Measurements from ENCODE around the gene IQSEC1. TPM values are rescaled to one million over a fixed set of nuclear protein-coding genes. Genes with fewer than 3 reads are reported as not detected.

The IQSEC1 gene
- total RNA-seq, 3 donors from 2014 or later, result 17.1 to 24.8 (median 19.4) TPM

- peaks cover 1% of the 10 kb centered on the region for H3K4me1 Mint-ChIP-seq (ENCODE audit: low read depth)
- no peak for DNase-seq
- no peak overlapping the region for H3K4me3 Mint-ChIP-seq
- peaks cover 19% of the 10 kb centered on the region for H3K36me3 Mint-ChIP-seq (ENCODE audit: insufficient read depth)
- no peaks in the 10 kb centered on the region for H3K9me3 Mint-ChIP-seq
- no peaks in the 10 kb centered on the region for H3K27me3 Mint-ChIP-seq (ENCODE audit: low read depth)
- ATAC-seq, result no peak
Observed at GRCh38 chr3:12910356-12911099, 162.7 kb downstream of the IQSEC1 start.

- no peak overlapping the region for H3K4me3 Mint-ChIP-seq
- peaks cover 20% of the 10 kb centered on the region for H3K36me3 Mint-ChIP-seq (ENCODE audit: insufficient read depth)
- no peak for DNase-seq
- H3K4me1 Mint-ChIP-seq (ENCODE audit: low read depth), result no peaks in the 10 kb centered on the region
- H3K9me3 Mint-ChIP-seq, result no peaks in the 10 kb centered on the region
- no peaks in the 10 kb centered on the region for H3K27me3 Mint-ChIP-seq (ENCODE audit: low read depth)
- ATAC-seq, result no peak
Observed at GRCh38 chr3:12909710-12910109, 163.5 kb downstream of the IQSEC1 start.

- Mint-ChIP-seq H3K27me3 (ENCODE audit: low read depth) (no peaks in the 10 kb centered on the region), H3K4me1 (ENCODE audit: low read depth) (no peaks in the 10 kb centered on the region), H3K9me3 (no peaks in the 10 kb centered on the region), H3K36me3 (ENCODE audit: insufficient read depth) (peaks cover 19% of the 10 kb centered on the region), H3K4me3 (no peak overlapping the region)
- no peak for DNase-seq
- no peak for ATAC-seq
Observed at GRCh38 chr3:12908859-12909258, 164.4 kb downstream of the IQSEC1 start.

DNA sequence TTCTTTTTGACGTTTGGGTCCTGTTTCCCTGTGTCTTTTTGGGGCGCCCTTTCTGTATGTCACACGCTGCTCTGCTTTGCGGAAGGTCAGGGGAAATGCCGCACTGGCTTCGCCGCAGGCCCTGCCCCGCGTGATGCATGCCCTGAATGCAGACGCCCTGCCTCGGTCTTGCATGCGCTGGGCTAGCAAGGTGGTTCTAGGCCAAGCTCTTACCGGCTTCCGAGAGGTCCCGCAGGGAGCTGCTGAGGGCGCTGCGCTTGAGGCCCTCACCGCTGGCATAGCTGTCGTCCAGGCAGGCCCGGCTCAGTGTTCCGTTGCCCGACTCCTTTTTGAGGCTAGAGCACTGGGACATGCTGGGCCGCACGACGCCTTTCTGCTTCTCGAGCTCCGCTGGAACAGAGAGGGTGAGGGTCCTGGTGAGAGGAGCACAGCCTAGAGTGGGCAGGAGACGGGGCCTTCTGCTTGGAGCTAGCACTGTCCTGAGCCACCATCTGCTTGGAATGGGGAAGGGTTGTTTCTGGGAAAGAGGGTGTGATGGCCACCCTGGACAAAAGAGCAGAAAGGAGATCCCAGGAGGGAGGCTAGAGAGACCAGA is 165.0 kb downstream of the IQSEC1 start:
- H3K27me3 Mint-ChIP-seq (ENCODE audit: low read depth), result no peaks in the 10 kb centered on the region

DNA sequence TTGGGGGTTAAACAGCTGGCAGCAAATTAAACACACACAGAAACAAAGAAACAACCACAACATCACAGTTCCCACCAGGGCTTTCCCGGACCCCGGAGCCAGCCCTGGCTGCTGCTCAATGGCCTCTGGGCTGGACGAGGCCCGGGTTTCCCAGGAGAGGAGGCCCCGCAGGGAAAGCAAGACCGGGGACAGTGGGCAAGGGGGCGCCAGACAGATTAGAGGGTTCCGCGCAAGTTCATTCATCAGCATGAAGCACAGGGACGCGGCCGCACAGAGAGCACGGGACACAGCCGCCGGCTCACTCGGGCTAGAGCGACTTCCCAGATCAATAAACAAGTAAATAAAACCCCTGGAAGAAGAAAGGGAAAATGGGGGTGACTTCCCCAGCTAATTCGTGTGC is 165.5 kb downstream of the IQSEC1 start:
- Mint-ChIP-seq H3K4me1 (ENCODE audit: low read depth) (no peaks in the 10 kb centered on the region), H3K36me3 (ENCODE audit: insufficient read depth) (peaks cover 17% of the 10 kb centered on the region)

More for the DNA sequence above, 165.0 kb downstream of the IQSEC1 start:
- no peak for DNase-seq
- H3K36me3 Mint-ChIP-seq (ENCODE audit: insufficient read depth), result peaks cover 17% of the 10 kb centered on the region
- no peaks in the 10 kb centered on the region for H3K9me3 Mint-ChIP-seq
- H3K4me1 Mint-ChIP-seq (ENCODE audit: low read depth), result no peaks in the 10 kb centered on the region
- no peak for ATAC-seq
- no peak overlapping the region for H3K4me3 Mint-ChIP-seq

DNA sequence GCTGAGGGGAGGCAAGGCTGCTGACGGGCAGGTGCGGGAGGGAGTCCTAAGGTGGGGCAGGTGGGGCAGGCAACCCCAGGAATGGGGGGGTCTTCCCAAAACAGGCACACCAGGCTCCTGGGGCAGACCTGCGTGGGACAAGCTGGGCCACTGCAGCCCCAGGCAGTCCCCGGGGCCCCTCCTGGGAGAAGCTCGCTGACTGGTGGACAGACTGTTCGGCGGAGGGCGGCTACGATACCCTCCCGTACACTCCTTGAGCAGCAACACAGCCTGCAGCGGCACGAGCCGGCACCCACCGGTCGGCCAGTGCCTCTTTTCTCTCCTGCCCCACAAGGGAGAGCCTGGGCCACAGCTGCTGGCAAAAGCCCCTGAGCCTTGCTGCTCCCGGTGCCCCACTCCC is 165.9 kb downstream of the IQSEC1 start:
- Mint-ChIP-seq H3K4me3 (no peak overlapping the region), H3K4me1 (ENCODE audit: low read depth) (no peaks in the 10 kb centered on the region), H3K36me3 (ENCODE audit: insufficient read depth) (peaks cover 18% of the 10 kb centered on the region), H3K27me3 (ENCODE audit: low read depth) (no peaks in the 10 kb centered on the region), H3K9me3 (no peaks in the 10 kb centered on the region)
- ATAC-seq (no peak), DNase-seq (no peak)

More for the DNA sequence above, 165.5 kb downstream of the IQSEC1 start:
- no peaks in the 10 kb centered on the region for H3K9me3 Mint-ChIP-seq
- ATAC-seq, result no peak
- no peak overlapping the region for H3K4me3 Mint-ChIP-seq
- DNase-seq, result no peak
- H3K27me3 Mint-ChIP-seq (ENCODE audit: low read depth), result no peaks in the 10 kb centered on the region

DNA sequence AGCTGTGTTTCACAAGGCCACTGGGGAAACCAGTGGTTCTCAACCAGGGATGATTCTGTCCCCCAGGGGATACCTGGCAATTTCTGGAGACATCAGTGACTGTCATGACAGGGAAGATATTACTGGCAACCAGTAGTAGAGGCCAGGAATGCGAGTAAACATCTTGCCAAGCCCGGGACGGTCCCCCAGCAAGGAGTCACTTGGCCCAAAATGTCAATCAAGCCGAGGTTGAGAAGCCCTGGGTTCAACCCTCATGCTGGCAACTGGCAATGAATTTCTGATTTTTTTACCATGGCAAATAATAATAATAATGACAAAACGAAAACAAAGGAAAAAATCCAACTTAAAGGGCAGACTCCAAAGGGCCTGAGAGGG is 166.3 kb downstream of the IQSEC1 start:
- no peaks in the 10 kb centered on the region for H3K27me3 Mint-ChIP-seq (ENCODE audit: low read depth)
- no peaks in the 10 kb centered on the region for H3K9me3 Mint-ChIP-seq
- H3K36me3 Mint-ChIP-seq (ENCODE audit: insufficient read depth), result peaks cover 22% of the 10 kb centered on the region
- no peaks in the 10 kb centered on the region for H3K4me1 Mint-ChIP-seq (ENCODE audit: low read depth)
- DNase-seq, result no peak
- no peak for ATAC-seq
- H3K4me3 Mint-ChIP-seq, result no peak overlapping the region

DNA sequence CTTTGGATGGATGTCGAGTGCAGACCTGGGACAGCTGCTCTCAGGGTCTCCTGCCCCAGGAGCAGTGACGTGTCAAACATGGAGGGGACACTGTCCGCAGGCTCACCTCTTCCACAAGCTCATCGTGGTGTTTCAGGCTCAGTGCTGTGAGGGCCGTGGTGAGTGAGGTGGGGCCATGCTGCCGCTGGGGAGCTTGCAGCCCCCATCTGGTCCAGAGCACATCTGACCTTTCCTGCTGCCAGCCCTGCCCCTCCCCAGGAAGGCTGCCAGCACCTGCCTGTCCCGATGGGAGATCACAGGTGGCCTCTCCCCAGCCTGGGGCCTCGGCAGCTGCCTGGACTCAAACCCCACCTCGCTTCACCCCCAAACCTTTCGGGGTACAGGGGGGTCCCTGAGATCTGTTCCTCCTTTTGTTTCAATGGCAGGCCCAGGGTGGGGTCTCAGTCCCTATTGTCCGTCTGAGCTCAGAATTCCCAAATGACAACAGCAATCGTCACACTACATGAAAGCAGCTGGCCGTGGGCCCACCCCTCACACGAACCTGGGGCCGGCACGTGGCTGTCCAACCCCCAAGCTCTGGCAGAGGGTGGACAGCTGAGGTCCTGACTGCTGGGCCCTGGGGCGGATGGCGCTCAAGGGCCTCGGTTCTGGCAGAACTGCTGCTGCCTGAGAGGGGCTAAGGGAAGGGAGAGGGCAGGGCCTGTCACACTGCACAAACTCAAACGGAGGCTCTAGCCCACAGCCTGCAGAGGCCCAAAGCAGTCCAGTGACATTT is 166.9 kb downstream of the IQSEC1 start:
- ATAC-seq, result no peak
- no peak for DNase-seq
- peaks cover 24% of the 10 kb centered on the region for H3K36me3 Mint-ChIP-seq (ENCODE audit: insufficient read depth)
- H3K4me3 Mint-ChIP-seq, result no peak overlapping the region
- H3K4me1 Mint-ChIP-seq (ENCODE audit: low read depth), result no peaks in the 10 kb centered on the region
- H3K27me3 Mint-ChIP-seq (ENCODE audit: low read depth), result no peaks in the 10 kb centered on the region
- no peaks in the 10 kb centered on the region for H3K9me3 Mint-ChIP-seq

DNA sequence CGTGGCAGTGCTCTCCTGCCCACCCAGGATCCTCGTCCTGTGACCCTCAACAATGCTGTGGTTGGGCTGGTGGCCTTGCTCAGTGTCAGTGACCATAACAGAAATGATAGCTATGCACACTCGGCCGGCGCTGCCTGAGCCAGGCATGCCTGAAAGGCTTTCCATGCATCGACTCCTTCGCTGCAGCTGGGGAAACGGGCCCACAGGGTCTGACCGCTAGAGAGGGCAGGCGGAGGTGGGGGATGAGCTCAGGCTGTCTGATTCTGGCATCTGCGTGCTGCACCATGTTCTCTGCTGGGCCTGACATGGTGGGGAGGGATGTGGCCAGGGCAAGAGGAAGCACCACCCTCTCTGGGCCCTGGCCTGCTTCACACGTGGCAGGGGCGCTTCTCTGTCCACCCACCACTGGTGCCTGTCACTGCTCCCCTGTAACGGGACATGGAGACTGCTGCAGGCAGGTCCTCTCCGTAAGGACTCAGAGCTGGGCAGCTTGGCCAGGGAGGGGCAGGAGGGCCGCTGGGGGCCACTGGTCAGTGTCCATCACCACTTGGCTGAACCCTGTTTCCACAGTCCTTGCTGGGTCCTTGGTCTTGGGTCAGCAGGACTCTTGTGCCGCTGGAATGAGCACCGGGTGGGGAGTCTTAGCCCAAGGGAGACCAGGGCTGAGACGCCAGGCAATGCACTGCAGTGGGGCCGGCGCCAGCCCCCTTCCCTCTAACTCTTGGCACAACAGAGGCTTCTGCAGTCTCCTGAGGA is 167.7 kb downstream of the IQSEC1 start:
- Mint-ChIP-seq H3K36me3 (ENCODE audit: insufficient read depth) (peaks cover 24% of the 10 kb centered on the region), H3K4me1 (ENCODE audit: low read depth) (no peaks in the 10 kb centered on the region), H3K9me3 (no peaks in the 10 kb centered on the region), H3K27me3 (ENCODE audit: low read depth) (no peaks in the 10 kb centered on the region), H3K4me3 (no peak overlapping the region)
- DNase-seq (no peak), ATAC-seq (no peak)

DNA sequence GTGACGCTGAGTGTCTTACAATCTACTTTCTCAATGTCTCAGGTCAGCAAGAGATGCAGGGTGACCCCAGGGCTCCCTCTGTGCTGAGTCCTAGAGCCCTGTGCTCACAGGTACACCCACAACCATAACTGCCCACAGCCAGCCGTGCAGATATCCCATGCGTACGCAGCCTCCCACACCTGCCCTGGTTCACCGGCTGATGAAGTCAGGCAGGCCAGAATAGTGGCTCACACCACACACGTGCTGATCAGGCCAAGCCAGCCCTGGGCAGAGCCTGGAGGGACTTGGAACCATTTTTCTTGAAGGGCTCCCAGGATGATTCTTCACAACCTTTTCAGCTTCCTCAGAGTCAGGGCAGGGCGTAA is 168.3 kb downstream of the IQSEC1 start:
- Mint-ChIP-seq H3K36me3 (ENCODE audit: insufficient read depth) (peaks cover 26% of the 10 kb centered on the region), H3K9me3 (no peaks in the 10 kb centered on the region), H3K27me3 (ENCODE audit: low read depth) (no peaks in the 10 kb centered on the region), H3K4me3 (no peak overlapping the region), H3K4me1 (ENCODE audit: low read depth) (no peaks in the 10 kb centered on the region)
- no peak for ATAC-seq
- no peak for DNase-seq

DNA sequence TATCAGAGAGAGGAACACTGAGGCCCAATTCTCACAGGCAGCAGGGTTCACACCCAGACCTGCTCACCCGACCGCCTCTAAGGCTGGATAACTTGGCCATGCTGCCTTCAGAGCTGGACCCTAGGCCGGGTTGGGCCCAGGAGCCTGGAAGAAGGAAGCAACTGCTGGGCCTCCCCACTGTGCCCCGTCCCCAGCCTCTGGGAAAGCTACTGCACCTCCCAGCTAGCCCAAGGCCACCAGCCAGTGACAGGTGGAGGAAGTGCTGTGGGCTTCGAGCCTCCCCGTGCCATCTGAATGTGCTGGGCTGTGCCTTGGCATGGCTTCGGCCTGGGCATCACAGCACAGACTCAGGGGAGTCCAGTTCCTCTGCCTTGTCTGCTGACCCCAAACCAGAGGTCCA is 169.3 kb downstream of the IQSEC1 start:
- ATAC-seq, result no peak
- peaks cover 27% of the 10 kb centered on the region for H3K36me3 Mint-ChIP-seq (ENCODE audit: insufficient read depth)
- H3K9me3 Mint-ChIP-seq, result no peaks in the 10 kb centered on the region
- no peaks in the 10 kb centered on the region for H3K4me1 Mint-ChIP-seq (ENCODE audit: low read depth)
- H3K4me3 Mint-ChIP-seq, result no peak overlapping the region
- DNase-seq, result no peak
- H3K27me3 Mint-ChIP-seq (ENCODE audit: low read depth), result no peaks in the 10 kb centered on the region

- Mint-ChIP-seq H3K27me3 (ENCODE audit: low read depth) (no peaks in the 10 kb centered on the region), H3K4me3 (no peak overlapping the region), H3K36me3 (ENCODE audit: insufficient read depth) (peaks cover 21% of the 10 kb centered on the region), H3K4me1 (ENCODE audit: low read depth) (no peaks in the 10 kb centered on the region), H3K9me3 (no peaks in the 10 kb centered on the region)
- no peak for DNase-seq
- no peak for ATAC-seq
Observed at GRCh38 chr3:12903000-12903800, 170.0 kb downstream of the IQSEC1 start.

DNA sequence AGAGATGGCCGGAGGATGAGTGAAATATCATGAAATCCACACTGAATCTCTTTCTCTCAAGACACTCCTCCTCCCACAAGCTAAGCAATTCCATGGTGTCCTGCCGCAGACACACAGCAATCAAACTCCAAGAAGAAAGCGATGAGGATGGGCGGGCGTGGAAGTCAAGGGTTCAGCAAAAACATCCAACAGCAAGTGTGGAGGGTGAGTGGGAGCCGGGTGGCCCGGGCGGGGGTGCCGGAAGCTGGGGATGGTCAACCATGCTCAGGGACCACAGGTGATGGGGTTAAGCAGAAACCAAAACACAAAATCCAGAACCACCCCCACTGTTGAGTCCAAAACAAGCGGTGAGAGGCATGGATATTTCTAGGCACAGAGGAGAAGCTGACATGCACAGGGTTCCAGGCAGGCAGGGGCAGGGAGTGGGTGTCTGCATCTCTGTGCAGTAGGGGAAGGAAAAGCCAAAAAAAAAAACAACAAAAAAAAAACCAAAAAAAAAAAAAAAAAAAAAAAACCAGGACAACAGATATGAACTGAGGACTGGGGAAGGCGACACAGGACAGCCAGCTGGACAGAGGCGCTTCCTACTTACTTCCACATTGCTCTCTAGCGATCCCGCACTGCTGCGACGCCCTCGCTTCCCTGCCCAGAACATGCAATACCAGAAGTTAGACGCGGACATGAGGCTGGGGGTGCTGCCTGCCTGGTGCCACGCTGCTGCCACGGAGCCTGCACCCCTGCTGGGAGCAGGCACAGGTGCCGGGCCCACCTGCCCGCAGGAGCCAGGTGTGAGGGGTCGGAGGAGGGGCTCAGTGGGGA is 170.8 kb downstream of the IQSEC1 start:
- no peak overlapping the region for H3K4me3 Mint-ChIP-seq
- DNase-seq, result no peak
- H3K9me3 Mint-ChIP-seq, result no peaks in the 10 kb centered on the region
- no peak for ATAC-seq
- H3K27me3 Mint-ChIP-seq (ENCODE audit: low read depth), result no peaks in the 10 kb centered on the region
- H3K36me3 Mint-ChIP-seq (ENCODE audit: insufficient read depth), result peaks cover 21% of the 10 kb centered on the region
- H3K4me1 Mint-ChIP-seq (ENCODE audit: low read depth), result no peaks in the 10 kb centered on the region
